GM12872 (cell line): ENCODE measurements around the gene VWA3A.

Experiments used
- CTCF ChIP-seq: IDR thresholded peaks from 3 replicates; pipeline ENCODE4 v1.5.1; 2011; ENCODE audit warnings: low read depth, mild to moderate bottlenecking, low read length, moderate library complexity; ENCODE audit not compliant: insufficient read depth

Gene VWA3A

DNA sequence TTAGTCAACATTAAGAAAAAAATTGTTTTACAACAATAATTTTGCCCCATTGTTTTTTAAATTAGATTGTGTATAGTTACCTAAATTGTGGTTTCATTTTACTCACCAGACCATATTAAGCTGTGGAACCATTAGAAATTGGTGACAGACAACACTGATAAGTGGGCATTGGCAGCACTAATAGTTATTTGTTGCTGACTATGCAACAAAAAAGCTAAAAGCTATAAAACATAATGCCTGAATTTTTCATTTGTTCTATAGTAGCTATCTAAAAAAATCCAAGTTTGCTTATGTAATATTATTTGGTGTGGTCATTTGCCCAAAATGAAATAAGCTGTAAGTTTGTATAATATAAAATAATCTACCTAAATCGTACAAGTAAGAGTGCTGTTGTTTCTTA, 13.7 kb upstream of the VWA3A start:
- TF ChIP-seq CTCF, result no peak

- TF ChIP-seq CTCF, result no peak
These were observed 11.3 kb upstream of the VWA3A start for GRCh38 chr16:22081050-22081449.

DNA sequence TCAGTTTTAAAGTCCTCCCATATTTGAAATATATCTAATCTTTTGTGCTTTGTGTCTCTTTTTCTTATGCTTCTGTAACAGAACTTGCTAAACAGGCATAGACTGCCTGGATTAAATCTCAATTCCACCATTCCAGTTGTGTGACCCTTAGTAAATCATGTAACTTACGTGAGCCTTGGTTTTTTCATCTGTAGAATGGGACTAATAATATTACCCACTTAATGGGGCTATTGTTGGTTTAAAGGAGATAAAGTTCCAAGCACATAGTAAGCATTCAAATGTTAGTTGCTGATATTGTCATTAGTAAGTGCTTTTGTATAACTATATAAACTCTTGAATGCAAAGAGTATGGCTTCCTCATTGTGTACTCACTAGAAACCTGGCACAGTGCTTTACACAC, 5.9 kb upstream of the VWA3A start:
- no peak for TF ChIP-seq CTCF

DNA sequence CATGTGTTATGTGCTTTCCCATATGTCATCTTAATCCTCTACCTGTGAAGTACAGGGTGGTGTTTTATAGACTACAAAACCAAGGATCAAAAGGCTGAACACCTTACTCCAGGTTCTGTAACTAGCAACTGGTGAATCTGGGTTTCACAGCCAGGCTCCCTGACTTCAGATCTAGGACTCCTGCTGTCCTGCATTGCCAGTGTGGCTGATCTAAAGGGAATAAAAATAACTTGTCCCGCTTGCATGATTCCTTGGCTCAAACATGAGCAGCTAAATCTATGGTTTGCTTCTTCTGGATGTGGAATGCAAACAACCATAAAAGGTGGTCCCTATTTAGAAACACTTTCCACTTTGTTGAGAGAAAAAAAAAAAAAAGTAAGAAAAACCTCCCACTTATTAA, 3.7 kb upstream of the VWA3A start:
- TF ChIP-seq CTCF, result no peak

DNA sequence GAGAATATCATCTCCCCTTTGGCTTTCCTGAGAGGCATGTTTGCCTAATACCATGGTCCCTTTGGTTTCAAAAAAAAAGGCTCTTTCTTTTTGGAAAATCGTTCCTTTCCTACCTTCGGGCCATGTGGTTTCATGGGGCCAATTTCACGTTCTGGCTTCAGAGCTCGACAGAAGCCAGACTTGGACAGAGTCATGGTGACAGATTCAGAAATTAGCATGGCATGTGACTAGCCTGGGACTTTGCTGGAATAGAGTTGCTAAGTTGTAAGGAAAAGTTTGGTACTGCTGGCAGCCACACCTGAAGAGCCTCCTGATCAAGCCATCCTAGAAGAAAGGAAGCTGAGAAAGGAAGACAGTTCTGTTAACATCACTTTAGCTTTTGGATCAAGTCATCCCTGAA, 2.4 kb upstream of the VWA3A start:
- no peak for TF ChIP-seq CTCF

DNA sequence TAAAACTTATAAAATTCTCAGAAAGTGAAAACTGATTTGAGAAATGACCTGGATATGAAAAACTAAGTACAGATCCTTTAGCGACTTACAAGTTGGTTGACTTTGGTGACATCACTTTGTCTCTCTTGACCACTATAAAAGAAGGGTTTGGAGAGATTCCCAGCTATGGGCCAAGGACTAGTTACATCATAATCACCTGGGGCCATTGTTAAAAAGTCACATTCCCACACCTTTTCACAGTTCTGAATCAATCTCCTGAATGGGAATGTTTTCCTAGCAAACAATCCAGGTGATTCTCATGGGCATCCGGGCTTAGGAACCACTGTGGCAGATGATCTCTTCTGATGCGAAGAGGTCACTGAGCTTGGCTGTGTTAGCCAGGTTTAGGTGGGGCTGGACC, 620 bp upstream of the VWA3A start:
- TF ChIP-seq CTCF, result no peak

DNA sequence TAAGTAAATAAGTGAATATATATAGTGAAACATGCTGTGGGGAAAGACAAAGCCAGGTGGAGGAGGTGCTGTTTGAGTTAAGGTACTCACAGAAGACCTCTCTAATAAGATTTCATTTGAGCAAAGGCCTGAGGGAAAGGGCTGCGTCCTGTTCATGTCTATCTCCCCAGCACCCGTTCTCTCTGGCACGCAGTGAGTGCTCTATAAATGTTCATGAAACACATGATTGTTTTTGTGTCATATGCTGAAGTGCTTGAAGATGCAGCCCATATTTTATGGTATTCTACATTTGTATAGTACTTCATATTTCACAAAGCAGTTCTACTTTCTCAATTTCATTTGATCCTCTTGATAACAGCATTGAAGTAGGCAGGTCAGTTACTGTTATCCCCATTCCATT, 990 bp downstream of the VWA3A start:
- no peak for TF ChIP-seq CTCF

- TF ChIP-seq CTCF, result no peak
These were observed 1.7 kb downstream of the VWA3A start for GRCh38 chr16:22093996-22094395.
